Lung (tissue), 12 donors: ENCODE measurements around the gene ZNF595. TPM values are rescaled to one million over a fixed set of nuclear protein-coding genes. Genes with fewer than 3 reads are reported as not detected.

ENCODE experiments used
- ATAC-seq: fragments of 200-7000 bp; cut with Tn5 transposase; one replicate; pipeline ENCODE4 v1.9.1; 2020; ENCODE audit warnings: moderate number of reproducible peaks; ENCODE audit not compliant: insufficient read depth, low FRiP score
- DNase-seq, 3 donors: peaks; one replicate each; pipeline ENCODE4 v3.0.0-alpha.2; 2013 to 2017
- H3K27ac ChIP-seq, 2 donors: one replicate each; pipeline ENCODE4 v1.5.1; 2013; ENCODE audit warnings: mild to moderate bottlenecking in 2 of 2, moderate library complexity in 2 of 2, control low read depth in 1 of 2, inconsistent platforms in 1 of 2, low read depth in 1 of 2, low read length in 1 of 2
- H3K27me3 ChIP-seq, 3 donors: one replicate each; pipeline ENCODE4 v1.5.1; 2013; ENCODE audit warnings: low read length in 2 of 3; ENCODE audit not compliant: control insufficient read depth in 3 of 3, insufficient read depth in 3 of 3
- H3K36me3 ChIP-seq, 4 donors: one replicate each; pipeline ENCODE4 v1.5.1; 2013; ENCODE audit warnings: low read length in 4 of 4, mild to moderate bottlenecking in 1 of 4, moderate library complexity in 1 of 4; ENCODE audit not compliant: control insufficient read depth in 4 of 4, insufficient read depth in 4 of 4
- H3K4me1 ChIP-seq, 5 donors: one replicate each; pipeline ENCODE4 v1.5.1; 2013; ENCODE audit warnings: low read length in 5 of 5, mild to moderate bottlenecking in 2 of 5, moderate library complexity in 1 of 5; ENCODE audit not compliant: control insufficient read depth in 5 of 5, insufficient read depth in 5 of 5
- H3K4me3 ChIP-seq: one replicate; pipeline ENCODE4 v1.5.1; 2013; ENCODE audit warnings: mild to moderate bottlenecking, control low read depth, moderate library complexity
- H3K9ac ChIP-seq, 2 donors: one replicate each; pipeline ENCODE4 v1.5.1; 2013; ENCODE audit warnings: low read length in 2 of 2, control low read depth in 1 of 2; ENCODE audit not compliant: insufficient read depth in 1 of 2
- H3K9me3 ChIP-seq, 4 donors: one replicate each; pipeline ENCODE4 v1.5.1; 2013; ENCODE audit warnings: low read length in 3 of 4, mild to moderate bottlenecking in 1 of 4, moderate library complexity in 1 of 4; ENCODE audit not compliant: control insufficient read depth in 4 of 4, insufficient read depth in 3 of 4
- WGBS, 2 donors: extraction: QIAGEN DNeasy Blood & Tissue Kit; methylation state at CpG; one replicate each; pipeline ENCODE4 v1.1.7; 2013; 5-methylcytosine and 5-hydroxymethylcytosine counted together
- polyA plus RNA-seq, 2 donors: library from polyadenylated mRNA; stranded (reverse); fragments of 200-250 nt; gene quantifications; one replicate each; pipeline ENCODE4 v1.2.1, GENCODE V29; 2013
- total RNA-seq, 2 donors: library from RNA; depleted of rRNA in 1 of 2; stranded (reverse); fragments of >200 nt in 1 of 2; gene quantifications; one replicate each; pipeline ENCODE4 v1.2.1, GENCODE V29; 2014 to 2021
- TF ChIP-seq, protein P1 (sequence below): IDR thresholded peaks from 2 replicates; pipeline ENCODE4 v1.5.1; 2012; ENCODE audit warnings: mild to moderate bottlenecking; ENCODE audit errors: control extremely low read depth, extremely low read depth
- donor health status: control.
- donor health status: control.
- donor health status: Bipolar disorder and iron deficiency.
- donor health status: healthy.
- donor health status: DM: yes; HTN: yes; CAD: no.

The ZNF595 gene
- total and polyA plus RNA-seq, 4 donors = 2.7 to 46.1 (median 10.6) TPM

DNA sequence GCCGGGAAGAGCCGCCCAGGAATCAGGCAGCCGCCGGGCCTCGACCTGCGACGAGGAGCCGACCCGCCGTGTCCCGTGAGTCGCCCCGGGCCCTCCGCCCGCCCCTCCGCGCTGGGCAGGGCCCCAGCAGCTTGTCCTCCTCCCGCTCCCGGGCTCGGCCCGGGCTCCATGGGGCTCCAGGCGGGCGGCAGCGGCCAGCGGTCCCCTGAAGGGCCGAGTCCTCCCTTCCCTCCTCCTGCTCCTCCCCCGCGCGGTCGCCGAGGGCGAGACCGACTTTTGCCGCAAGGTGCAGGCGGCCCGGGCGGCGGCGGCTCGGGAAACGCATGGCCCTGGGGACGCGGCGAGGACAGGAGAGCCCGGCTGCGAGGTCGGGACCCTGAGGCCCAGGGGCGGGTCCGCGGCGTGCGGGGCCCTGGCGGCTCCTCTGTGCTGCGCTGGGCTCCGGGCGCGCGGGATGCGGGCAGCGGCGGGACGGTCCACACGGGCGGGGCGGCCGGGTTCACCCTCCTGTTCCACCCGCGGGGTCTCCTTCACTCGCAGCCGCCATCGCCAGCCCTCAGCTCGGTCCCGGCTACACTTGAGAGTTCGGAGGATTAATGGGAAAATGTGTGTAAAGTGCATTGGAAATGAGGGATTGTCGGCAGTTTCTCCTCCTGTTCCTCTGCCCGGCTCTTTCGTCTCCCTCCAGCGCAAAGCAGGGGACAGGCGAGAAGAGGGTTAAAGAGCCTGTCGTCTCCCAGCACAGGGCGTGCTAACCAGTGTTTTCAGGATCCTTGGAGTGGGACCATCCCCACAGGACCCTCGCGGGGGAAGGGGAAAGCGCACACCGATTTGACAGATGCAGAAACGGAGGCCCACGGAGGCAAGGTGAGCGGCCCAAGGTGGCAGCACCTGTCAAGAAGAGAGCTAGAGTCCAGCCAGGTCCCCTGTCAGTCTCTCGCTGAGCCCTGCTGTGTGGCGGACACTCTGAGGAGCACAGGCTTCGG lies 54.6 kb downstream of the ZNF595 start:
- H3K9ac ChIP-seq = no peak overlapping the region
- no peaks in the 10 kb centered on the region for H3K36me3 ChIP-seq
- H3K4me3 ChIP-seq = peak overlapping the region; percentile 7
- H3K27me3 ChIP-seq = peaks cover 16 to 43% (median 36%) of the 10 kb centered on the region in 3 donors
- no peak overlapping the region for H3K27ac ChIP-seq
- H3K9me3 ChIP-seq = peaks cover 0 to 65% (median 3%) of the 10 kb centered on the region in 4 donors
- WGBS, 2 donors = 7 to 14% methylated on average over 58 to 91 of the region's 91 CpGs
- no peak for ATAC-seq
- no peak for DNase-seq
- TF ChIP-seq, protein P1, sequence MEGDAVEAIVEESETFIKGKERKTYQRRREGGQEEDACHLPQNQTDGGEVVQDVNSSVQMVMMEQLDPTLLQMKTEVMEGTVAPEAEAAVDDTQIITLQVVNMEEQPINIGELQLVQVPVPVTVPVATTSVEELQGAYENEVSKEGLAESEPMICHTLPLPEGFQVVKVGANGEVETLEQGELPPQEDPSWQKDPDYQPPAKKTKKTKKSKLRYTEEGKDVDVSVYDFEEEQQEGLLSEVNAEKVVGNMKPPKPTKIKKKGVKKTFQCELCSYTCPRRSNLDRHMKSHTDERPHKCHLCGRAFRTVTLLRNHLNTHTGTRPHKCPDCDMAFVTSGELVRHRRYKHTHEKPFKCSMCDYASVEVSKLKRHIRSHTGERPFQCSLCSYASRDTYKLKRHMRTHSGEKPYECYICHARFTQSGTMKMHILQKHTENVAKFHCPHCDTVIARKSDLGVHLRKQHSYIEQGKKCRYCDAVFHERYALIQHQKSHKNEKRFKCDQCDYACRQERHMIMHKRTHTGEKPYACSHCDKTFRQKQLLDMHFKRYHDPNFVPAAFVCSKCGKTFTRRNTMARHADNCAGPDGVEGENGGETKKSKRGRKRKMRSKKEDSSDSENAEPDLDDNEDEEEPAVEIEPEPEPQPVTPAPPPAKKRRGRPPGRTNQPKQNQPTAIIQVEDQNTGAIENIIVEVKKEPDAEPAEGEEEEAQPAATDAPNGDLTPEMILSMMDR = no peak
- peaks cover 0 to 8% (median 0%) of the 10 kb centered on the region in 5 donors for H3K4me1 ChIP-seq

DNA sequence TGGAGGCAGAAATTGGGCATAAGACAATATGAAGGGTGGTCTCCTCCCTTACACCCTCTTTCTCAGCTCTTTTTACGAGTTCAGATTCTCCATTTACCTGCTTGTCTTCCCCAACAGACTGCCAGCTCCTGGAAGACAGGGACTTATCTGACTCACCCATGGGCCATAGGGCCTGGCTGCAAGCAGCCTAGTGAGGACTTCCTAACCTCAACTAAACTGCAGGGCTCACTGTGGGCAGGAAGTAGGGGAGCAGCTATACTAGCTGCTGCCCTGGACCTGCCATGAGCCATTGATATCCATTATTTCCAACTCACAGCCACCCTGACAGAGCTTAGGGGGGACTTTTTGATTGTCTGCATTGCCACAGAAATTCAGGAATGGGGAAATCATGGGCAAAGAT lies 59.6 kb downstream of the ZNF595 start:
- no peaks in the 10 kb centered on the region for H3K36me3 ChIP-seq
- DNase-seq (no peak), ATAC-seq (no peak)
- H3K27ac ChIP-seq = no peak overlapping the region
- WGBS, 2 donors = 69 to 100% methylated on average over 1 of the region's 1 CpG
- peaks cover 0 to 47% (median 0%) of the 10 kb centered on the region in 4 donors for H3K9me3 ChIP-seq
- TF ChIP-seq, protein P1 = no peak
- peaks cover 0 to under 1% (median 0%) of the 10 kb centered on the region in 5 donors for H3K4me1 ChIP-seq
- no peak overlapping the region for H3K4me3 ChIP-seq
- peaks cover 9 to 29% (median 20%) of the 10 kb centered on the region in 3 donors for H3K27me3 ChIP-seq
- no peak overlapping the region for H3K9ac ChIP-seq

DNA sequence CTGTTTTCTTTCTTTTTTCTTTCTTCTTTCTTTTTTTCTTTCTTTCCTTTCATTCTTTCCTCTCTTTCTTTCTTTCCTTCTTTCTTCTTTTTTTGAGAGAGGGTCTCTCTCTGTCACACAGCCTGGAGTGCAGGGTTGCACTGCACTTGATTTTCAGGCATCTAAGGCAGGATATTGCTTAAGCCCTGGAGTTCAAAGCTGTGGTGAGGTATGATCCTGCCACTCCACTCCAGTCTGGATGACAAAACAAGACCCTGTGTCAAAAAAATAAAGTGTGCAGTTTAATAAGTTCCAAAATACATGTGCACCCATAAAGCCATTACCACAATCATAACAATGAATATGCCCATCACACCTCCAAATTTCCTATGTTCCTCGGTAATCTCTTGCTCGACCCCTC lies 60.6 kb downstream of the ZNF595 start:
- WGBS, 2 donors = 84 to 85% methylated on average over 2 of the region's 2 CpGs
- H3K9ac ChIP-seq = no peak overlapping the region
- no peaks in the 10 kb centered on the region for H3K36me3 ChIP-seq
- peaks cover 9 to 19% (median 10%) of the 10 kb centered on the region in 3 donors for H3K27me3 ChIP-seq
- TF ChIP-seq, protein P1 = no peak
- no peak for DNase-seq
- no peak overlapping the region for H3K27ac ChIP-seq
- H3K4me1 ChIP-seq = no peaks in the 10 kb centered on the region
- H3K9me3 ChIP-seq = peaks cover 0 to 38% (median 0%) of the 10 kb centered on the region in 4 donors
- H3K4me3 ChIP-seq = no peak overlapping the region
- no peak for ATAC-seq
